Neuronal stem cell (in vitro differentiated cells): ENCODE results near the gene KRTAP4-6.
"Not testable (repeated sequence)": the region's sequence is repeated elsewhere in the genome, so short reads cannot be mapped to it uniquely, and the experiment has no call there.

Source experiments
- DNase-seq: peaks from one replicate; pipeline ENCODE4 v3.0.0-alpha.2; 2013; ENCODE audit warnings: low spot score
- H2AFZ ChIP-seq: one replicate; pipeline ENCODE4 v1.6.1; 2013; ENCODE audit warnings: mild to moderate bottlenecking, low read length, inconsistent platforms
- H2AK5ac ChIP-seq: 2 replicates; pipeline ENCODE4 v1.6.1; 2013; ENCODE audit warnings: low read depth, mild to moderate bottlenecking, inconsistent platforms, low read length, moderate library complexity, mixed read lengths
- H2BK120ac ChIP-seq: 2 replicates; pipeline ENCODE4 v1.6.1; 2013; ENCODE audit warnings: low read depth, mild to moderate bottlenecking, inconsistent platforms, low read length, moderate library complexity, mixed read lengths
- H2BK12ac ChIP-seq: one replicate; pipeline ENCODE4 v1.6.1; 2013; ENCODE audit warnings: low read length, inconsistent platforms
- H2BK15ac ChIP-seq: 2 replicates; pipeline ENCODE4 v1.6.1; 2013; ENCODE audit warnings: mild to moderate bottlenecking, low read length, inconsistent platforms, mixed read lengths
- H2BK5ac ChIP-seq: one replicate; pipeline ENCODE4 v1.6.1; 2013; ENCODE audit warnings: inconsistent platforms, mild to moderate bottlenecking, low read length, moderate library complexity
- H3K14ac ChIP-seq: one replicate; pipeline ENCODE4 v1.6.1; 2013; ENCODE audit warnings: low read length, inconsistent platforms
- H3K18ac ChIP-seq: 2 replicates; pipeline ENCODE4 v1.6.1; 2013; ENCODE audit warnings: low read length, inconsistent platforms
- H3K23ac ChIP-seq: 2 replicates; pipeline ENCODE4 v1.6.1; 2013; ENCODE audit warnings: low read depth, mild to moderate bottlenecking, mixed read lengths, low read length, inconsistent platforms; ENCODE audit not compliant: poor library complexity
- H3K27ac ChIP-seq: replicated peaks from 3 replicates; pipeline ENCODE4 v1.5.1; 2013; ENCODE audit warnings: low read length, inconsistent platforms
- H3K27me3 ChIP-seq, 3 experiments: 2 replicates each; pipeline ENCODE4 v1.6.1; 2013; ENCODE audit warnings: low read length in 3 of 3, mild to moderate bottlenecking in 2 of 3, inconsistent platforms in 1 of 3, low read depth in 1 of 3, mixed read lengths in 1 of 3, moderate library complexity in 1 of 3; ENCODE audit not compliant: control insufficient read depth in 3 of 3, insufficient read depth in 3 of 3
- H3K36me3 ChIP-seq, 2 donors: replicated peaks in 1 of 2; 2 replicates each; pipeline ENCODE4 v1.6.1; 2013; ENCODE audit warnings: low read length in 2 of 2; ENCODE audit not compliant: control insufficient read depth in 2 of 2, insufficient read depth in 2 of 2
- H3K4ac ChIP-seq: 2 replicates; pipeline ENCODE4 v1.6.1; 2013; ENCODE audit warnings: inconsistent platforms, mild to moderate bottlenecking, low read length, moderate library complexity
- H3K4me1 ChIP-seq, 2 donors: 1 replicate in 1 of 2; 2 replicates in 1 of 2; pipeline ENCODE4 v1.6.1; 2013; ENCODE audit warnings: low read length in 2 of 2, low read depth in 1 of 2; ENCODE audit not compliant: control insufficient read depth in 2 of 2, insufficient read depth in 1 of 2
- H3K4me2 ChIP-seq: one replicate; pipeline ENCODE4 v1.6.1; 2013; ENCODE audit warnings: mild to moderate bottlenecking, low read length, inconsistent platforms; ENCODE audit not compliant: insufficient read depth, poor library complexity, severe bottlenecking
- H3K4me3 ChIP-seq, 2 donors: 2 replicates each; pipeline ENCODE4 v1.5.1; 2013; ENCODE audit warnings: low read length in 2 of 2, mild to moderate bottlenecking in 2 of 2, inconsistent platforms in 1 of 2, moderate library complexity in 1 of 2
- H3K79me1 ChIP-seq: one replicate; pipeline ENCODE4 v1.6.1; 2013; ENCODE audit warnings: low read depth, mild to moderate bottlenecking, inconsistent platforms, low read length, moderate library complexity
- H3K9ac ChIP-seq: one replicate; pipeline ENCODE4 v1.6.1; 2013; ENCODE audit warnings: mild to moderate bottlenecking, low read depth, low read length, inconsistent platforms; ENCODE audit not compliant: poor library complexity
- H3K9me3 ChIP-seq, 2 donors: replicated peaks in 1 of 2; 2 replicates each; pipeline versions ENCODE3 to v1.6.1; 2013; ENCODE audit warnings: low read length in 2 of 2, mild to moderate bottlenecking in 2 of 2, inconsistent platforms in 1 of 2, low read depth in 1 of 2, mixed read lengths in 1 of 2, moderate library complexity in 1 of 2; ENCODE audit not compliant: control insufficient read depth in 2 of 2, insufficient read depth in 1 of 2
- H4K8ac ChIP-seq: one replicate; pipeline ENCODE4 v1.6.1; 2013; ENCODE audit warnings: low read depth, mild to moderate bottlenecking, inconsistent platforms, low read length, moderate library complexity
- H4K91ac ChIP-seq: one replicate; pipeline ENCODE4 v1.6.1; 2013; ENCODE audit warnings: low read length, low read depth, mild to moderate bottlenecking, inconsistent platforms; ENCODE audit not compliant: poor library complexity
- WGBS, 2 donors: extraction: QIAGEN DNeasy Blood & Tissue Kit; methylation state at CpG; one replicate each; pipeline ENCODE4 v1.1.7; 2013; ENCODE audit warnings: missing lambda C conversion rate in 2 of 2, mixed read lengths in 1 of 2; ENCODE audit not compliant: insufficient read length in 2 of 2, insufficient replicate concordance in 1 of 2; ENCODE audit errors: extremely low coverage in 2 of 2; 5-methylcytosine and 5-hydroxymethylcytosine counted together

Gene KRTAP4-6

GRCh38 chr17:41126412-41126811 is 13.9 kb downstream of the KRTAP4-6 start:
- Histone ChIP-seq H2AFZ (no peak overlapping the region), H3K27me3 (no peaks in the 10 kb centered on the region), H4K91ac (no peak overlapping the region), H3K4ac (no peak overlapping the region), H2BK5ac (no peak overlapping the region), H3K23ac (no peak overlapping the region), H3K27ac (no peak overlapping the region), H3K36me3 (no peaks in the 10 kb centered on the region), H3K79me1 (no peaks in the 10 kb centered on the region), H3K4me1 (no peaks in the 10 kb centered on the region), H3K9ac (no peak overlapping the region), H3K4me2 (no peak overlapping the region), H3K9me3 (no peaks in the 10 kb centered on the region), H2BK12ac (no peak overlapping the region), H2BK120ac (no peak overlapping the region), H4K8ac (no peak overlapping the region), H2BK15ac (no peak overlapping the region), H3K4me3 (no peak overlapping the region), H3K14ac (no peak overlapping the region), H3K18ac (no peak overlapping the region), H2AK5ac (no peak overlapping the region)
- no CpG with 5 or more reads among the region's 3 CpGs for WGBS, 2 donors
- DNase-seq, result no peak

- Histone ChIP-seq H3K9me3 (no peaks in the 10 kb centered on the region), H3K27ac (no peak overlapping the region), H2BK120ac (no peak overlapping the region), H3K27me3 (no peaks in the 10 kb centered on the region), H4K8ac (no peak overlapping the region), H3K4me1 (no peaks in the 10 kb centered on the region), H3K9ac (no peak overlapping the region), H2AK5ac (no peak overlapping the region), H3K79me1 (no peaks in the 10 kb centered on the region), H3K4me2 (no peak overlapping the region), H2BK5ac (no peak overlapping the region), H2AFZ (no peak overlapping the region), H3K23ac (no peak overlapping the region), H3K18ac (no peak overlapping the region), H3K4me3 (no peak overlapping the region), H4K91ac (no peak overlapping the region), H3K14ac (no peak overlapping the region), H3K36me3 (no peaks in the 10 kb centered on the region), H2BK15ac (no peak overlapping the region), H3K4ac (no peak overlapping the region), H2BK12ac (no peak overlapping the region)
- no CpG with 5 or more reads among the region's 2 CpGs for WGBS, 2 donors
- DNase-seq, result no peak
These were observed 15.3 kb downstream of the KRTAP4-6 start for GRCh38 chr17:41125064-41125463.

GRCh38 chr17:41123991-41124371 is 16.4 kb downstream of the KRTAP4-6 start, which contains the start of gene KRTAP4-12:
KRTAP4-12 (minus strand) TSS chr17:41124182; CDS start chr17:41124122, 60 bp downstream.
- H3K27ac ChIP-seq, H3K4me1 ChIP-seq, H4K8ac ChIP-seq, H2AK5ac ChIP-seq, H3K4ac ChIP-seq, H3K23ac ChIP-seq, H3K79me1 ChIP-seq, H3K4me3 ChIP-seq, H2BK120ac ChIP-seq, H3K9me3 ChIP-seq, DNase-seq, H4K91ac ChIP-seq, H2BK12ac ChIP-seq, H2BK5ac ChIP-seq, H2BK15ac ChIP-seq, H3K14ac ChIP-seq, H3K9ac ChIP-seq, H3K27me3 ChIP-seq, H3K36me3 ChIP-seq, H3K4me2 ChIP-seq, H2AFZ ChIP-seq, H3K18ac ChIP-seq: not testable (repeated sequence)
- WGBS, 2 donors, result no CpG with 5 or more reads among the region's 3 CpGs

DNA sequence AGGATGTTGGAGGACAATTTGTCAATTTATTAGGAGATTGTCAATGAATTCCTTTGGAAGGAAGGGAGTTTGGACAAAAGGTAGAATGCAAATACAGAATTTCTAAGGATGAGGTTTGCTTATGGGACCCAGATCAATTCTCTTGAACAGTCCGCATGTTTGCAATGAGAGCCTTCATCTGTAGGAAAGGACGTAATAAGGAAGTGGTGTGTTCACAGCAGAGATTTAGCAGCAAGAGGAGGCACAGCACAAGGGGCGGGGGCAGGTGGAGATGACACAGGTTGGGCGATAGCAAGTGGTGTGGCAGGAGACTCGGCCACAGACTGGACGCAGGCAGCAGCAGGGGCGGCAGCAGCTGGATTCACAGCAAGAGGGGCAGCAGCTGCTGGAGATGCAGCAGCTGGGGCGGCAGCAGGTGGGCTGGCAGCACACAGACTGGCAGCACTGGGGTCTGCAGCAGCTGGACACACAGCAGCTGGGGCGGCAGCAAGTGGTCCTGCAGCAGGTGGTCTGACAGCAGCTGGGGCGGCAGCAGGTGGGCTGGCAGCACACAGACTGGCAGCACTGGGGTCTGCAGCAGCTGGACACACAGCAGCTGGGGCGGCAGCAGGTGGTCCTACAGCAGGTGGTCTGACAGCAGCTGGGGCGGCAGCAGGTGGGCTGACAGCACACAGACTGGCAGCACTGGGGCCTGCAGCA is 16.9 kb downstream of the KRTAP4-6 start:
- no CpG with 5 or more reads among the region's 12 CpGs for WGBS, 2 donors
- DNase-seq, H4K8ac ChIP-seq, H2AK5ac ChIP-seq, H3K27me3 ChIP-seq, H2BK12ac ChIP-seq, H3K4me2 ChIP-seq, H3K18ac ChIP-seq, H3K4ac ChIP-seq, H2AFZ ChIP-seq, H2BK5ac ChIP-seq, H3K14ac ChIP-seq, H3K27ac ChIP-seq, H2BK120ac ChIP-seq, H2BK15ac ChIP-seq, H4K91ac ChIP-seq, H3K4me1 ChIP-seq, H3K9me3 ChIP-seq, H3K36me3 ChIP-seq, H3K9ac ChIP-seq, H3K79me1 ChIP-seq, H3K4me3 ChIP-seq, H3K23ac ChIP-seq: not testable (repeated sequence)
